ENCODE data around the gene MED13L.

The MED13L gene

GRCh38 chr12:115973968-115974724, 303.3 kb downstream of the MED13L start:
- DNase-seq (ENCODE audit: low spot score): no peak
- Mint-ChIP-seq H3K27ac (no peak overlapping the region), H3K9me3 (no peaks in the 10 kb centered on the region), H3K36me3 (ENCODE audit: low read depth) (peaks cover 52% of the 10 kb centered on the region), H3K27me3 (ENCODE audit: low read depth) (no peaks in the 10 kb centered on the region), H3K4me1 (ENCODE audit: low read depth) (peaks cover 1% of the 10 kb centered on the region), H3K4me3 (no peak overlapping the region)

- no peaks in the 10 kb centered on the region for H3K27me3 Mint-ChIP-seq (ENCODE audit: low read depth)
- no peak overlapping the region for H3K27ac Mint-ChIP-seq
- peaks cover 61% of the 10 kb centered on the region for H3K36me3 Mint-ChIP-seq (ENCODE audit: low read depth)
- peaks cover 1% of the 10 kb centered on the region for H3K4me1 Mint-ChIP-seq (ENCODE audit: low read depth)
- H3K4me3 Mint-ChIP-seq: no peak overlapping the region
- DNase-seq (ENCODE audit: low spot score): no peak
- no peaks in the 10 kb centered on the region for H3K9me3 Mint-ChIP-seq
Observed at GRCh38 chr12:115973066-115973465, 304.4 kb downstream of the MED13L start.

GRCh38 chr12:115972241-115972640, 305.3 kb downstream of the MED13L start:
- no peak overlapping the region for H3K27ac Mint-ChIP-seq
- DNase-seq (ENCODE audit: low spot score): no peak
- H3K9me3 Mint-ChIP-seq: no peaks in the 10 kb centered on the region
- H3K36me3 Mint-ChIP-seq (ENCODE audit: low read depth): peaks cover 61% of the 10 kb centered on the region
- no peak overlapping the region for H3K4me3 Mint-ChIP-seq
- H3K4me1 Mint-ChIP-seq (ENCODE audit: low read depth): peaks cover 2% of the 10 kb centered on the region
- H3K27me3 Mint-ChIP-seq (ENCODE audit: low read depth): no peaks in the 10 kb centered on the region

GRCh38 chr12:115968211-115968610, 309.3 kb downstream of the MED13L start:
- Mint-ChIP-seq H3K9me3 (no peaks in the 10 kb centered on the region), H3K27ac (peak overlapping the region; percentile 5)

GRCh38 chr12:115966376-115966775, 311.1 kb downstream of the MED13L start:
- peaks cover 69% of the 10 kb centered on the region for H3K36me3 Mint-ChIP-seq (ENCODE audit: low read depth)
- H3K4me3 Mint-ChIP-seq: peak overlapping the region; percentile 61
- no peak for DNase-seq (ENCODE audit: low spot score)
- H3K27me3 Mint-ChIP-seq (ENCODE audit: low read depth): no peaks in the 10 kb centered on the region
- H3K27ac Mint-ChIP-seq: peak overlapping the region; percentile 92
- no peaks in the 10 kb centered on the region for H3K9me3 Mint-ChIP-seq
- peaks cover 35% of the 10 kb centered on the region for H3K4me1 Mint-ChIP-seq (ENCODE audit: low read depth)

More at GRCh38 chr12:115968211-115968610, 309.3 kb downstream of the MED13L start:
- Mint-ChIP-seq H3K27me3 (ENCODE audit: low read depth) (no peaks in the 10 kb centered on the region), H3K4me3 (no peak overlapping the region), H3K4me1 (ENCODE audit: low read depth) (peaks cover 29% of the 10 kb centered on the region), H3K36me3 (ENCODE audit: low read depth) (peaks cover 77% of the 10 kb centered on the region)
- DNase-seq (ENCODE audit: low spot score): no peak

- no peaks in the 10 kb centered on the region for H3K9me3 Mint-ChIP-seq
- DNase-seq (ENCODE audit: low spot score): no peak
- peak overlapping the region; percentile 70 for H3K4me3 Mint-ChIP-seq
- peak overlapping the region; percentile 92 for H3K27ac Mint-ChIP-seq
- no peaks in the 10 kb centered on the region for H3K27me3 Mint-ChIP-seq (ENCODE audit: low read depth)
- peaks cover 48% of the 10 kb centered on the region for H3K4me1 Mint-ChIP-seq (ENCODE audit: low read depth)
- peaks cover 68% of the 10 kb centered on the region for H3K36me3 Mint-ChIP-seq (ENCODE audit: low read depth)
Observed at GRCh38 chr12:115964626-115965025, 312.9 kb downstream of the MED13L start.

GRCh38 chr12:115964214-115964613, 313.3 kb downstream of the MED13L start:
- Mint-ChIP-seq H3K4me3 (peak overlapping the region; percentile 70), H3K36me3 (ENCODE audit: low read depth) (peaks cover 66% of the 10 kb centered on the region), H3K4me1 (ENCODE audit: low read depth) (peaks cover 48% of the 10 kb centered on the region), H3K27ac (peak overlapping the region; percentile 92), H3K9me3 (no peaks in the 10 kb centered on the region), H3K27me3 (ENCODE audit: low read depth) (no peaks in the 10 kb centered on the region)
- DNase-seq (ENCODE audit: low spot score): no peak

- H3K9me3 Mint-ChIP-seq: no peaks in the 10 kb centered on the region
- peaks cover 50% of the 10 kb centered on the region for H3K4me1 Mint-ChIP-seq (ENCODE audit: low read depth)
Observed at GRCh38 chr12:115962216-115962615, 315.3 kb downstream of the MED13L start.

GRCh38 chr12:115960868-115961802, 316.4 kb downstream of the MED13L start:
- no peaks in the 10 kb centered on the region for H3K27me3 Mint-ChIP-seq (ENCODE audit: low read depth)
- no peak for DNase-seq (ENCODE audit: low spot score)
- peaks cover 44% of the 10 kb centered on the region for H3K4me1 Mint-ChIP-seq (ENCODE audit: low read depth)
- H3K4me3 Mint-ChIP-seq: peak overlapping the region; percentile 0
- peaks cover 51% of the 10 kb centered on the region for H3K36me3 Mint-ChIP-seq (ENCODE audit: low read depth)
- H3K9me3 Mint-ChIP-seq: no peaks in the 10 kb centered on the region
- H3K27ac Mint-ChIP-seq: no peak overlapping the region

More at GRCh38 chr12:115962216-115962615, 315.3 kb downstream of the MED13L start:
- peaks cover 59% of the 10 kb centered on the region for H3K36me3 Mint-ChIP-seq (ENCODE audit: low read depth)
- H3K27me3 Mint-ChIP-seq (ENCODE audit: low read depth): no peaks in the 10 kb centered on the region
- no peak overlapping the region for H3K4me3 Mint-ChIP-seq
- no peak overlapping the region for H3K27ac Mint-ChIP-seq
- no peak for DNase-seq (ENCODE audit: low spot score)

GRCh38 chr12:115957686-115958290, 319.7 kb downstream of the MED13L start:
- no peak overlapping the region for H3K27ac Mint-ChIP-seq
- no peak overlapping the region for H3K4me3 Mint-ChIP-seq
- DNase-seq (ENCODE audit: low spot score): no peak
- H3K9me3 Mint-ChIP-seq: no peaks in the 10 kb centered on the region
- peaks cover 25% of the 10 kb centered on the region for H3K36me3 Mint-ChIP-seq (ENCODE audit: low read depth)
- peaks cover 19% of the 10 kb centered on the region for H3K4me1 Mint-ChIP-seq (ENCODE audit: low read depth)
- no peaks in the 10 kb centered on the region for H3K27me3 Mint-ChIP-seq (ENCODE audit: low read depth)

- Mint-ChIP-seq H3K4me1 (ENCODE audit: low read depth) (peaks cover 19% of the 10 kb centered on the region), H3K9me3 (no peaks in the 10 kb centered on the region), H3K27me3 (ENCODE audit: low read depth) (no peaks in the 10 kb centered on the region), H3K4me3 (no peak overlapping the region), H3K36me3 (ENCODE audit: low read depth) (peaks cover 22% of the 10 kb centered on the region), H3K27ac (no peak overlapping the region)
- DNase-seq (ENCODE audit: low spot score): no peak
Observed at GRCh38 chr12:115956659-115957058, 320.8 kb downstream of the MED13L start.

- Mint-ChIP-seq H3K4me3 (no peak overlapping the region), H3K9me3 (no peaks in the 10 kb centered on the region), H3K4me1 (ENCODE audit: low read depth) (peaks cover 17% of the 10 kb centered on the region), H3K27ac (no peak overlapping the region), H3K36me3 (ENCODE audit: low read depth) (peaks cover 19% of the 10 kb centered on the region), H3K27me3 (ENCODE audit: low read depth) (no peaks in the 10 kb centered on the region)
- no peak for DNase-seq (ENCODE audit: low spot score)
Observed at GRCh38 chr12:115956236-115956635, 321.3 kb downstream of the MED13L start.

- Mint-ChIP-seq H3K4me3 (no peak overlapping the region), H3K27ac (no peak overlapping the region), H3K27me3 (ENCODE audit: low read depth) (no peaks in the 10 kb centered on the region), H3K4me1 (ENCODE audit: low read depth) (peaks cover 4% of the 10 kb centered on the region), H3K9me3 (no peaks in the 10 kb centered on the region), H3K36me3 (ENCODE audit: low read depth) (peaks cover 8% of the 10 kb centered on the region)
- DNase-seq (ENCODE audit: low spot score): no peak
Observed at GRCh38 chr12:115953450-115953849, 324.0 kb downstream of the MED13L start.

- DNase-seq (ENCODE audit: low spot score): no peak
- Mint-ChIP-seq H3K4me3 (no peak overlapping the region), H3K9me3 (no peaks in the 10 kb centered on the region), H3K36me3 (ENCODE audit: low read depth) (peaks cover 5% of the 10 kb centered on the region), H3K4me1 (ENCODE audit: low read depth) (peaks cover 4% of the 10 kb centered on the region), H3K27me3 (ENCODE audit: low read depth) (no peaks in the 10 kb centered on the region), H3K27ac (no peak overlapping the region)
Observed at GRCh38 chr12:115953031-115953430, 324.5 kb downstream of the MED13L start.
